Fibroblast of lung (primary cell): ENCODE data around the gene SANBR. TPM values are rescaled to one million over a fixed set of nuclear protein-coding genes. Genes with fewer than 3 reads are reported as not detected.
"Not testable (repeated sequence)": the region's sequence is repeated elsewhere in the genome, so short reads cannot be mapped to it uniquely, and the experiment has no call there.

Experiments used
- DNase-seq, 2 donors: peaks; one replicate each; pipeline versions ENCODE4 v3.0.0 to v3.0.0-alpha.2; 2010; ENCODE audit warnings: low read depth in 2 of 2
- H2AFZ ChIP-seq: 2 replicates; pipeline ENCODE4 v1.5.1; 2012; ENCODE audit warnings: low read length, control low read depth, inconsistent platforms
- H3K27ac ChIP-seq: 2 replicates; pipeline ENCODE4 v1.5.1; 2011; ENCODE audit warnings: low read length, control low read depth; ENCODE audit not compliant: insufficient read depth
- H3K27me3 ChIP-seq: 2 replicates; pipeline ENCODE4 v1.5.1; 2011; ENCODE audit warnings: mild to moderate bottlenecking, low read length; ENCODE audit not compliant: control insufficient read depth, insufficient read depth
- H3K36me3 ChIP-seq: 2 replicates; pipeline ENCODE4 v1.5.1; 2011; ENCODE audit warnings: low read length; ENCODE audit not compliant: control insufficient read depth, insufficient read depth
- H3K4me1 ChIP-seq: 2 replicates; pipeline ENCODE4 v1.5.1; 2011; ENCODE audit warnings: low read length; ENCODE audit not compliant: control insufficient read depth, insufficient read depth; ENCODE audit errors: extremely low read depth
- H3K4me2 ChIP-seq: 2 replicates; pipeline ENCODE4 v1.5.1; 2011; ENCODE audit warnings: low read length, control low read depth; ENCODE audit not compliant: insufficient read depth; ENCODE audit errors: extremely low read depth
- H3K4me3 ChIP-seq, 4 experiments: fragments of 200-600 bp in 1 of 4; sonication (generic) in 1 of 4; replicated peaks in 1 of 4; 2 replicates each; pipeline ENCODE4 v1.5.1; 2011 to 2016; ENCODE audit warnings: low read length in 4 of 4, low read depth in 3 of 4, mild to moderate bottlenecking in 3 of 4, control low read depth in 2 of 4, inconsistent platforms in 1 of 4, mixed read lengths in 1 of 4; ENCODE audit not compliant: insufficient read depth in 1 of 4; ENCODE audit errors: control extremely low read depth in 1 of 4
- H3K79me2 ChIP-seq: 2 replicates; pipeline ENCODE4 v1.5.1; 2012; ENCODE audit warnings: mild to moderate bottlenecking, low read length, inconsistent platforms; ENCODE audit not compliant: control insufficient read depth, insufficient read depth
- H3K9ac ChIP-seq: 2 replicates; pipeline ENCODE4 v1.5.1; 2011; ENCODE audit warnings: mild to moderate bottlenecking, low read length, control low read depth; ENCODE audit not compliant: insufficient read depth
- H3K9me3 ChIP-seq: 2 replicates; pipeline ENCODE4 v1.5.1; 2012; ENCODE audit warnings: low read depth, low read length; ENCODE audit not compliant: control insufficient read depth, insufficient read depth
- H4K20me1 ChIP-seq: 2 replicates; pipeline ENCODE4 v1.5.1; 2011; ENCODE audit warnings: low read length; ENCODE audit not compliant: control insufficient read depth, insufficient read depth; ENCODE audit errors: extremely low read depth
- CTCF ChIP-seq, 2 donors: IDR thresholded peaks in 1 of 2; conservative IDR thresholded peaks in 1 of 2; 1 replicate in 1 of 2; 2 replicates in 1 of 2; pipeline ENCODE4 v1.5.1; 2011 to 2012; ENCODE audit warnings: low read length in 2 of 2, control low read depth in 1 of 2, inconsistent platforms in 1 of 2, low read depth in 1 of 2, mild to moderate bottlenecking in 1 of 2
- EZH2 ChIP-seq: IDR thresholded peaks from 2 replicates; pipeline ENCODE4 v1.5.1; 2012; ENCODE audit warnings: low read length, control low read depth, mild to moderate bottlenecking; ENCODE audit errors: missing control alignments
- polyA plus RNA-seq, 2 donors: library from polyadenylated mRNA; depleted of rRNA in 1 of 2; stranded (reverse) in 1 of 2; unstranded in 1 of 2; fragments of >200 nt; gene quantifications; 2 replicates each; pipeline ENCODE4 v1.2.1, GENCODE V29; 2011 to 2012; ENCODE audit warnings: missing spikeins in 1 of 2
- total RNA-seq: library from RNA; depleted of rRNA; stranded (reverse); fragments of >200 nt; gene quantifications from 2 replicates; pipeline ENCODE4 v1.2.1, GENCODE V29; 2014

The SANBR gene
- total and polyA plus RNA-seq, 2 donors (not counting 1 experiment from before 2014, with no cell fraction given) = 7.9 to 21.0 TPM

- TF ChIP-seq EZH2 (no peak), CTCF (conservative IDR thresholded peaks at IDR 0.05 in 1 of 2, IDR thresholded peaks at IDR 0.05 in 1 of 2; ENCODE audit: low read depth in 1 of 2, low read length in 2 of 2) (no peak)
- H3K27me3 ChIP-seq = no peaks in the 10 kb centered on the region
- no peaks in the 10 kb centered on the region for H3K4me1 ChIP-seq
- peaks cover 29% of the 10 kb centered on the region for H3K79me2 ChIP-seq
- no peak overlapping the region for H2AFZ ChIP-seq
- H3K4me3 ChIP-seq = no peak overlapping the region
- no peak overlapping the region for H3K9ac ChIP-seq
- H4K20me1 ChIP-seq = no peaks in the 10 kb centered on the region
- H3K27ac ChIP-seq = no peak overlapping the region
- DNase-seq = no peak
- H3K9me3 ChIP-seq = no peaks in the 10 kb centered on the region
- H3K4me2 ChIP-seq = no peak overlapping the region
- peaks cover 1% of the 10 kb centered on the region for H3K36me3 ChIP-seq
Measured at GRCh38 chr2:61023670-61024069, 42.0 kb upstream of the SANBR start.

GRCh38 chr2:61029533-61029932, 36.1 kb upstream of the SANBR start:
- Histone ChIP-seq H3K9ac (no peak overlapping the region), H3K27me3 (no peaks in the 10 kb centered on the region), H3K4me2 (no peak overlapping the region), H3K36me3 (peaks cover 4% of the 10 kb centered on the region), H3K4me3 (no peak overlapping the region), H3K9me3 (no peaks in the 10 kb centered on the region), H3K27ac (no peak overlapping the region), H2AFZ (no peak overlapping the region), H4K20me1 (no peaks in the 10 kb centered on the region), H3K79me2 (peaks cover 1% of the 10 kb centered on the region), H3K4me1 (no peaks in the 10 kb centered on the region)
- DNase-seq = no peak
- TF ChIP-seq EZH2 = no peak
- no peak for TF ChIP-seq CTCF (conservative IDR thresholded peaks at IDR 0.05 in 1 of 2, IDR thresholded peaks at IDR 0.05 in 1 of 2; ENCODE audit: low read depth in 1 of 2, low read length in 2 of 2)

GRCh38 chr2:61034592-61034991, 31.1 kb upstream of the SANBR start:
- H3K36me3 ChIP-seq, H4K20me1 ChIP-seq: not testable (repeated sequence)

GRCh38 chr2:61036643-61037042, 29.0 kb upstream of the SANBR start:
- not testable (repeated sequence) for H3K9ac ChIP-seq, H3K9me3 ChIP-seq, H3K79me2 ChIP-seq, H3K4me2 ChIP-seq, H3K4me3 ChIP-seq, H2AFZ ChIP-seq, H4K20me1 ChIP-seq, H3K36me3 ChIP-seq, H3K27me3 ChIP-seq, H3K4me1 ChIP-seq, H3K27ac ChIP-seq, DNase-seq

More at GRCh38 chr2:61034592-61034991, 31.1 kb upstream of the SANBR start:
- not testable (repeated sequence) for H2AFZ ChIP-seq, H3K27ac ChIP-seq, H3K9ac ChIP-seq, H3K4me3 ChIP-seq, H3K4me2 ChIP-seq, H3K27me3 ChIP-seq, H3K4me1 ChIP-seq, H3K9me3 ChIP-seq, DNase-seq, H3K79me2 ChIP-seq
